Panc1 (cell line): Measurements from ENCODE around the gene PIGH.

Experiments used
- CTCF ChIP-seq: fragments of 450-650 bp; IDR thresholded peaks from 2 replicates; pipeline ENCODE4 v1.5.1; 2017; ENCODE audit warnings: mild to moderate bottlenecking
- POLR2AphosphoS5 ChIP-seq: IDR thresholded peaks from 2 replicates; pipeline ENCODE4 v1.6.1; 2012; ENCODE audit warnings: mild to moderate bottlenecking, low read depth, low read length, moderate library complexity
- REST ChIP-seq, 2 experiments: IDR thresholded peaks; 2 replicates each; pipeline ENCODE4 v1.6.1; 2011 to 2012; ENCODE audit warnings: low read depth in 2 of 2, control low read depth in 1 of 2, low read length in 1 of 2, mild to moderate bottlenecking in 1 of 2, moderate library complexity in 1 of 2; ENCODE audit not compliant: insufficient read depth in 1 of 2
- SIN3A ChIP-seq: IDR thresholded peaks from 2 replicates; pipeline ENCODE4 v1.6.1; 2012; ENCODE audit warnings: low read depth, mild to moderate bottlenecking, low read length, moderate library complexity, borderline replicate concordance; ENCODE audit not compliant: insufficient read depth
- TCF7L2 ChIP-seq: IDR thresholded peaks from 2 replicates; pipeline ENCODE4 v1.6.1; 2011; ENCODE audit warnings: mild to moderate bottlenecking, low read depth, low read length, inconsistent platforms

- no peak for TF ChIP-seq CTCF
- TF ChIP-seq POLR2AphosphoS5 = no peak
- no peak for TF ChIP-seq REST (IDR thresholded peaks at IDR 0.05; ENCODE audit: insufficient read depth in 1 of 2, low read depth in 2 of 2, low read length in 1 of 2)
- no peak for TF ChIP-seq SIN3A
- TF ChIP-seq TCF7L2 = no peak
These were observed 21.9 kb downstream of the PIGH start for GRCh38 chr14:67577909-67578749.
